Stimulated activated CD4-positive, alpha-beta T cell treated with anti-CD3 and anti-CD28 coated beads, TNF-alpha, amount 100 ng/mL, for 48 hours (primary cell): ENCODE measurements around the gene SLC24A4.

Source experiments
- DNase-seq, 3 donors: peaks; one replicate each; pipeline ENCODE4 v3.0.0-alpha.2; 2020; ENCODE audit warnings: low read depth in 3 of 3

Gene SLC24A4

DNA sequence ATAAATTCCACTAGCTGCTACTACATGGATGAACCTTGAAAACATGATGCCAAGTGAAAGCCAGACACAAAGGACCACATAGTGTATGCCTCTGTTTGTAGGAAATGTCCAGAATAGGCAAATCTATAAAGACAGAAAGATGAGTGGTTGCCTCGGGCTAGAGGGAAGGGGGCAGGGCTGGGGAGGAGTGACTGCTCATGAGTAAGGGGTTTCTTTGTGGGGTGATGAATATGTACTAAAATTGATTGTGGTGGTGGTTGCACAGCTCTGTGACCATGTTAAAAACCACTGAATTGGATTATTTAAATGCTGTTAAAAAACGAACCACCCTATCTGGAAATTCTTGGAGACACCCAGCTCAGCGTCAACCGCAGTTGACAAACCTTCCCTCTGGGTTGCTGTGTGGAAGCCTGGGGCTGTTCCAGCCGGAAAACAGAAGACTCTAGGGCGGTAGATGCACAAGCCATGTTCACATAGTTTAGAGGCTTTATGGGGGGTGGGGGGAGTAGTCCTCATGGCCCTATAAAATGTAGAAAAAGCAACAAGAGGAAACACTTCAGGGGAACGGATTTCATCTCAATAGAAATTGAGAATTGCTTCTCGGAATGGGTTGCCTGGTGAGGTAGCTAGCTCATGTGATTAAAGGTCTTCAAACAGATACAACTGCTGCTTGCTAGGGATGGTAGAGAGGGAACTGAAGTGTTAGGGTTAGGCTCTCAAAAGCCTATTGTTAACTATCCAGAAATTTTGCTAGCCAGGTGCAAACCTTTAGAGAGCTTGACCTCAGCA, 220.0 kb downstream of the SLC24A4 start:
- no peak for DNase-seq

GRCh38 chr14:92544051-92544720, 221.2 kb downstream of the SLC24A4 start:
- DNase-seq: no peak

GRCh38 chr14:92546347-92547053, 223.5 kb downstream of the SLC24A4 start:
- DNase-seq: no peak

DNA sequence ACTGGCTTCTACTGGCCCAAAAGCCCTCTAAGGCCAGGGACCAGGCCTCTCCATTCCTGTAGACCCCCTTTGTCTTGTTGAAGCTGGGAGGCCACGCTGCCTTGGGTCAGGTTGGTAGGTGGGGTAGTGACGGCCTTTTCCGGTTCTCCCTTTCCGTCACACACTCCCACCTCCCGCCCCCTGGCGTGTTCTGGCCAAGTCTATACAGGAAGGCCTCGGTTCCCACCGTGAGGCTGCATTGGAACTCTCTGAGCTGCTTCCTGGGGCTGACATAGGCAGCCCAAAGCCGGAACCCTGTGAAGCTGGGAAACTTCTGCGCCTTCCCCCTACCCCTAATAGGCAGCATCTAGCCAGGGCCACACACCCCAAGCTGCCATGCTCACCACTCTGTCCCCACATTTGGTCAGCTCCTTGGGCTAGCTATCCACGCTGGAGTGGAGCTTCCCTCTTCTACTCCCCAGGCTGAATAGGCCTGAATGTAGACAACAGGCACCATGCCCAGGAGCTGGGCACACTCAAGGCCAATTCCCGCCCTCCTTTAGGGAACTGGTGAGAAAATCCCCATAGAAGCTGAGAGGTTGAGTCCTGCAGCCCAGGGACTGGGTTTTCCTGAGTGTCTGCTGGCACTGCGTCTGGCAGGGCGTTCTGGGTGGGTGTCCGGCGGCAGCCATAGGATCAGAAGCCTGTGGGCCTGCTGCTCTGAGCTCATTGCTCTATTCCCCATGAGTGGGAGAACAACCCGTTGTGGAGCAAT, 226.3 kb downstream of the SLC24A4 start:
- DNase-seq: no peak

- DNase-seq: no peak
Measured at GRCh38 chr14:92549859-92550230, 226.9 kb downstream of the SLC24A4 start.
